Measurements from ENCODE around the gene TSNAXIP1. TPM values are rescaled to one million over a fixed set of nuclear protein-coding genes. Genes with fewer than 3 reads are reported as not detected.

Gene TSNAXIP1
- total RNA-seq, 2 experiments from 2014 or later: 0.52 to 0.61 TPM

GRCh38 chr16:67807148-67807682 is 526 bp downstream of the TSNAXIP1 start:
- ChIA-PET POLR2A (interaction anchor here (0.6 to 2.3 kb wide), 29 partner anchors 9 to 1056 kb away, joined by 3 to 29 read pairs (median 5); partner anchors contain the start of genes ACD, ATP6V0D1, CTCF and CTRL), CTCF (interaction anchor here (0.6 to 2.6 kb wide), 8 partner anchors 9 to 326 kb away, joined by 3 to 55 read pairs (median 4); partner anchors contain the start of gene ATP6V0D1)
- H3K4me1 Mint-ChIP-seq (ENCODE audit: low read depth): peaks cover 37% of the 10 kb centered on the region
- H3K27me3 Mint-ChIP-seq: no peaks in the 10 kb centered on the region
- no peak for ATAC-seq (ENCODE audit: poor library complexity)
- peak overlapping the region; percentile 91 for H3K4me3 Mint-ChIP-seq
- intact Hi-C loops (cut with DNase I, micrococcal nuclease): loop anchor here (2.0 to 10.0 kb wide), 7 partner anchors 26 to 562 kb away; partner anchors contain the start of genes ACD (in 1 of the 2), C16orf86 (in 1 of the 2), CTCF (in 1 of the 2) and ENKD1 (in 1 of the 2)
- H3K27ac Mint-ChIP-seq: peak overlapping the region; percentile 76
- peaks cover 13% of the 10 kb centered on the region for H3K36me3 ChIP-seq (ENCODE audit: insufficient read depth, low read length)
- no peak for DNase-seq
- H3K4me3 ChIP-seq (ENCODE audit: low read length): peak overlapping the region; percentile 97
- TF ChIP-seq CTCF (IDR thresholded peaks at IDR 0.05): no peak
- peak overlapping the region; percentile 69 to 75 for H3K27ac ChIP-seq (ENCODE audit: low read depth in 1 of 2, low read length in 2 of 2)
- peaks cover 33% of the 10 kb centered on the region for H3K36me3 Mint-ChIP-seq (ENCODE audit: low read depth)
- no peaks in the 10 kb centered on the region for H3K27me3 ChIP-seq (ENCODE audit: control insufficient read depth in 1 of 2, insufficient read depth in 2 of 2, low read length in 2 of 2)
- H3K9me3 ChIP-seq (ENCODE audit: control insufficient read depth in 1 of 2, insufficient read depth in 1 of 2, low read length in 2 of 2): no peaks in the 10 kb centered on the region
- H3K4me1 ChIP-seq (ENCODE audit: insufficient read depth, low read length): peaks cover 43% of the 10 kb centered on the region
- H3K9me3 Mint-ChIP-seq: no peaks in the 10 kb centered on the region

GRCh38 chr16:67811899-67812298 is 5.2 kb downstream of the TSNAXIP1 start:
- no peaks in the 10 kb centered on the region for H3K9me3 ChIP-seq (ENCODE audit: control insufficient read depth in 1 of 2, insufficient read depth in 1 of 2, low read length in 2 of 2)
- H3K4me3 ChIP-seq (ENCODE audit: low read length): no peak overlapping the region
- DNase-seq (no peak), ATAC-seq (ENCODE audit: poor library complexity) (no peak)
- ChIA-PET POLR2A (no interaction called here), CTCF (no interaction called here)
- no peak overlapping the region for H3K27ac ChIP-seq (ENCODE audit: low read depth in 1 of 2, low read length in 2 of 2)
- Mint-ChIP-seq H3K9me3 (no peaks in the 10 kb centered on the region), H3K27ac (no peak overlapping the region), H3K4me3 (no peak overlapping the region), H3K36me3 (ENCODE audit: low read depth) (no peaks in the 10 kb centered on the region), H3K27me3 (no peaks in the 10 kb centered on the region), H3K4me1 (ENCODE audit: low read depth) (peaks cover 7% of the 10 kb centered on the region)
- no peaks in the 10 kb centered on the region for H3K36me3 ChIP-seq (ENCODE audit: insufficient read depth, low read length)
- TF ChIP-seq CTCF (IDR thresholded peaks at IDR 0.05): no peak
- peaks cover 14% of the 10 kb centered on the region for H3K4me1 ChIP-seq (ENCODE audit: insufficient read depth, low read length)
- intact Hi-C loops (cut with DNase I, micrococcal nuclease): no loop called here
- H3K27me3 ChIP-seq (ENCODE audit: control insufficient read depth in 1 of 2, insufficient read depth in 2 of 2, low read length in 2 of 2): no peaks in the 10 kb centered on the region

GRCh38 chr16:67814567-67814966 is 7.9 kb downstream of the TSNAXIP1 start:
- no peak overlapping the region for H3K4me3 ChIP-seq (ENCODE audit: low read length)
- no peak overlapping the region for H3K4me3 Mint-ChIP-seq
- peaks cover 7% of the 10 kb centered on the region for H3K4me1 Mint-ChIP-seq (ENCODE audit: low read depth)
- DNase-seq (no peak), ATAC-seq (ENCODE audit: poor library complexity) (no peak)
- ChIA-PET POLR2A (no interaction called here), CTCF (interaction anchor here (1.3 kb wide), 1 partner anchor 128 kb away, joined by 6 read pairs; no protein-coding TSS in a partner anchor)
- H3K27ac ChIP-seq (ENCODE audit: low read depth in 1 of 2, low read length in 2 of 2): no peak overlapping the region
- H3K27me3 ChIP-seq (ENCODE audit: control insufficient read depth in 1 of 2, insufficient read depth in 2 of 2, low read length in 2 of 2): no peaks in the 10 kb centered on the region
- H3K36me3 Mint-ChIP-seq (ENCODE audit: low read depth): no peaks in the 10 kb centered on the region
- H3K4me1 ChIP-seq (ENCODE audit: insufficient read depth, low read length): peaks cover 7% of the 10 kb centered on the region
- H3K27me3 Mint-ChIP-seq: no peaks in the 10 kb centered on the region
- no peak for TF ChIP-seq CTCF (IDR thresholded peaks at IDR 0.05)
- no peak overlapping the region for H3K27ac Mint-ChIP-seq
- H3K36me3 ChIP-seq (ENCODE audit: insufficient read depth, low read length): no peaks in the 10 kb centered on the region
- H3K9me3 ChIP-seq (ENCODE audit: control insufficient read depth in 1 of 2, insufficient read depth in 1 of 2, low read length in 2 of 2): no peaks in the 10 kb centered on the region
- intact Hi-C loops (cut with DNase I, micrococcal nuclease): loop anchor here in 1 of 2 experiments (2.0 kb wide), 1 partner anchor 114 kb away; no protein-coding TSS in a partner anchor
- no peaks in the 10 kb centered on the region for H3K9me3 Mint-ChIP-seq

All from CD4-positive, alpha-beta T cell (primary cell).